ENCODE measurements around the gene USP54.

Gene USP54

GRCh38 chr10:73512207-73512743, 78.9 kb downstream of the USP54 start:
- Mint-ChIP-seq H3K9me3 (no peaks in the 10 kb centered on the region), H3K36me3 (no peaks in the 10 kb centered on the region), H3K27me3 (no peaks in the 10 kb centered on the region), H3K4me3 (no peak overlapping the region), H3K4me1 (no peaks in the 10 kb centered on the region), H3K27ac (no peak overlapping the region)

- Mint-ChIP-seq H3K27ac (no peak overlapping the region), H3K27me3 (no peaks in the 10 kb centered on the region), H3K9me3 (no peaks in the 10 kb centered on the region), H3K4me3 (no peak overlapping the region), H3K4me1 (no peaks in the 10 kb centered on the region), H3K36me3 (peaks cover 7% of the 10 kb centered on the region)
Observed at GRCh38 chr10:73509695-73510094, 81.4 kb downstream of the USP54 start.

GRCh38 chr10:73506491-73506890, 84.7 kb downstream of the USP54 start:
- H3K9me3 Mint-ChIP-seq, result no peaks in the 10 kb centered on the region
- peaks cover 15% of the 10 kb centered on the region for H3K4me1 Mint-ChIP-seq

GRCh38 chr10:73506074-73506473, 85.1 kb downstream of the USP54 start:
- H3K9me3 Mint-ChIP-seq, result no peaks in the 10 kb centered on the region
- no peak overlapping the region for H3K27ac Mint-ChIP-seq
- H3K27me3 Mint-ChIP-seq, result no peaks in the 10 kb centered on the region
- peaks cover 19% of the 10 kb centered on the region for H3K36me3 Mint-ChIP-seq
- H3K4me3 Mint-ChIP-seq, result no peak overlapping the region
- H3K4me1 Mint-ChIP-seq, result peaks cover 19% of the 10 kb centered on the region

More at GRCh38 chr10:73506491-73506890, 84.7 kb downstream of the USP54 start:
- Mint-ChIP-seq H3K4me3 (no peak overlapping the region), H3K36me3 (peaks cover 17% of the 10 kb centered on the region), H3K27me3 (no peaks in the 10 kb centered on the region), H3K27ac (no peak overlapping the region)

GRCh38 chr10:73503037-73503436, 88.1 kb downstream of the USP54 start:
- Mint-ChIP-seq H3K4me3 (no peak overlapping the region), H3K4me1 (peaks cover 26% of the 10 kb centered on the region), H3K27ac (peak overlapping the region; percentile 56), H3K36me3 (peaks cover 19% of the 10 kb centered on the region), H3K9me3 (no peaks in the 10 kb centered on the region), H3K27me3 (no peaks in the 10 kb centered on the region)

- H3K4me1 Mint-ChIP-seq, result peaks cover 37% of the 10 kb centered on the region
- H3K27ac Mint-ChIP-seq, result peak overlapping the region; percentile 48
- H3K4me3 Mint-ChIP-seq, result peak overlapping the region; percentile 4
- H3K36me3 Mint-ChIP-seq, result peaks cover 19% of the 10 kb centered on the region
- no peaks in the 10 kb centered on the region for H3K9me3 Mint-ChIP-seq
- H3K27me3 Mint-ChIP-seq, result no peaks in the 10 kb centered on the region
Observed at GRCh38 chr10:73501651-73502050, 89.5 kb downstream of the USP54 start.

- peaks cover 10% of the 10 kb centered on the region for H3K36me3 Mint-ChIP-seq
- no peaks in the 10 kb centered on the region for H3K9me3 Mint-ChIP-seq
- no peak overlapping the region for H3K27ac Mint-ChIP-seq
- peaks cover 63% of the 10 kb centered on the region for H3K4me1 Mint-ChIP-seq
- H3K4me3 Mint-ChIP-seq, result no peak overlapping the region
- no peaks in the 10 kb centered on the region for H3K27me3 Mint-ChIP-seq
Observed at GRCh38 chr10:73497623-73498022, 93.5 kb downstream of the USP54 start.

- H3K9me3 Mint-ChIP-seq, result no peaks in the 10 kb centered on the region
- peak within 1 kb of the TSS; percentile 95 for H3K4me3 Mint-ChIP-seq
- peaks cover 6% of the 10 kb centered on the region for H3K36me3 Mint-ChIP-seq
- H3K4me1 Mint-ChIP-seq, result peaks cover 57% of the 10 kb centered on the region
- H3K27ac Mint-ChIP-seq, result peak within 1 kb of the TSS; percentile 93
- H3K27me3 Mint-ChIP-seq, result no peaks in the 10 kb centered on the region
Observed at GRCh38 chr10:73495884-73496674, 95.1 kb downstream of the USP54 start, which contains the start of gene PPP3CB. Gene PPP3CB (minus strand): TSS chr10:73496024. CDS start chr10:73495889, 135 bp downstream.

- H3K4me3 Mint-ChIP-seq, result peak overlapping the region; percentile 95
- H3K27ac Mint-ChIP-seq, result peak overlapping the region; percentile 91
- H3K9me3 Mint-ChIP-seq, result no peaks in the 10 kb centered on the region
- no peaks in the 10 kb centered on the region for H3K27me3 Mint-ChIP-seq
- peaks cover 53% of the 10 kb centered on the region for H3K4me1 Mint-ChIP-seq
- peaks cover 6% of the 10 kb centered on the region for H3K36me3 Mint-ChIP-seq
Observed at GRCh38 chr10:73495226-73495883, 95.8 kb downstream of the USP54 start.

- H3K27ac Mint-ChIP-seq, result peak overlapping the region; percentile 91
- H3K36me3 Mint-ChIP-seq, result peaks cover 6% of the 10 kb centered on the region
- no peaks in the 10 kb centered on the region for H3K9me3 Mint-ChIP-seq
- H3K27me3 Mint-ChIP-seq, result no peaks in the 10 kb centered on the region
- peak overlapping the region; percentile 95 for H3K4me3 Mint-ChIP-seq
- peaks cover 57% of the 10 kb centered on the region for H3K4me1 Mint-ChIP-seq
Observed at GRCh38 chr10:73494877-73495225, 96.3 kb downstream of the USP54 start.

GRCh38 chr10:73494213-73494612, 96.9 kb downstream of the USP54 start:
- peaks cover 6% of the 10 kb centered on the region for H3K36me3 Mint-ChIP-seq
- peak overlapping the region; percentile 75 for H3K4me3 Mint-ChIP-seq
- H3K27ac Mint-ChIP-seq, result no peak overlapping the region
- no peaks in the 10 kb centered on the region for H3K9me3 Mint-ChIP-seq
- H3K4me1 Mint-ChIP-seq, result peaks cover 62% of the 10 kb centered on the region
- no peaks in the 10 kb centered on the region for H3K27me3 Mint-ChIP-seq

GRCh38 chr10:73493781-73494180, 97.4 kb downstream of the USP54 start:
- Mint-ChIP-seq H3K27me3 (no peaks in the 10 kb centered on the region), H3K4me1 (peaks cover 66% of the 10 kb centered on the region), H3K9me3 (no peaks in the 10 kb centered on the region), H3K36me3 (peaks cover 10% of the 10 kb centered on the region), H3K4me3 (peak overlapping the region; percentile 75), H3K27ac (peak overlapping the region; percentile 19)

GRCh38 chr10:73486601-73487000, 104.5 kb downstream of the USP54 start:
- Mint-ChIP-seq H3K4me3 (no peak overlapping the region), H3K4me1 (peaks cover 32% of the 10 kb centered on the region), H3K9me3 (no peaks in the 10 kb centered on the region), H3K36me3 (peaks cover 12% of the 10 kb centered on the region), H3K27ac (no peak overlapping the region), H3K27me3 (no peaks in the 10 kb centered on the region)

GRCh38 chr10:73485320-73485719, 105.8 kb downstream of the USP54 start:
- H3K36me3 Mint-ChIP-seq, result peaks cover 12% of the 10 kb centered on the region
- H3K27me3 Mint-ChIP-seq, result no peaks in the 10 kb centered on the region
- no peak overlapping the region for H3K4me3 Mint-ChIP-seq
- H3K4me1 Mint-ChIP-seq, result peaks cover 33% of the 10 kb centered on the region
- H3K27ac Mint-ChIP-seq, result no peak overlapping the region
- H3K9me3 Mint-ChIP-seq, result no peaks in the 10 kb centered on the region

GRCh38 chr10:73480158-73480557, 111.0 kb downstream of the USP54 start:
- Mint-ChIP-seq H3K9me3 (no peaks in the 10 kb centered on the region), H3K4me3 (no peak overlapping the region), H3K36me3 (peaks cover 8% of the 10 kb centered on the region), H3K27ac (no peak overlapping the region), H3K4me1 (peaks cover 27% of the 10 kb centered on the region), H3K27me3 (no peaks in the 10 kb centered on the region)

GRCh38 chr10:73478636-73479035, 112.5 kb downstream of the USP54 start:
- Mint-ChIP-seq H3K4me3 (no peak overlapping the region), H3K36me3 (peaks cover 11% of the 10 kb centered on the region), H3K27ac (peak overlapping the region; percentile 41)

More at GRCh38 chr10:73478636-73479035, 112.5 kb downstream of the USP54 start:
- H3K27me3 Mint-ChIP-seq, result no peaks in the 10 kb centered on the region
- peaks cover 27% of the 10 kb centered on the region for H3K4me1 Mint-ChIP-seq
- H3K9me3 Mint-ChIP-seq, result no peaks in the 10 kb centered on the region

Data from activated naive CD4-positive, alpha-beta T cell treated with anti-CD3 and anti-CD28 coated beads, Interleukin-2, amount 50 U/mL, for 24 hours (primary cell).